ENCODE measurements around the gene RPL35A. TPM values are rescaled to one million over a fixed set of nuclear protein-coding genes. Genes with fewer than 3 reads are reported as not detected.

RPL35A gene
- total and polyA plus RNA-seq, 2 donors (not counting 1 experiment from before 2014, with no cell fraction given) = 1,228 to 1,242 TPM

- TF ChIP-seq CTCF (IDR thresholded peaks at IDR 0.05) = no peak
- TF ChIP-seq EZH2 (IDR thresholded peaks at IDR 0.05; ENCODE audit: borderline replicate concordance, insufficient read depth, low read depth, low read length, poor library complexity, severe bottlenecking) = no peak
- H3K27ac ChIP-seq (ENCODE audit: low read length in 2 of 2) = peak overlapping the region; percentile 60 to 70
- no peaks in the 10 kb centered on the region for H3K9me3 ChIP-seq (ENCODE audit: control extremely low read depth in 1 of 3, control insufficient read depth in 2 of 3, insufficient read depth in 1 of 3, low read length in 2 of 3)
- H3K27me3 ChIP-seq (replicated peaks in 1 of 4; ENCODE audit: control extremely low read depth in 1 of 4, control insufficient read depth in 3 of 4, insufficient read depth in 4 of 4, low read length in 3 of 4) = no peaks in the 10 kb centered on the region
- peak overlapping the region; percentile 57 to 91 (median 70) for H3K4me3 ChIP-seq (ENCODE audit: control extremely low read depth in 1 of 5, extremely low read depth in 1 of 5, insufficient read depth in 1 of 5, low read depth in 2 of 5, low read length in 4 of 5)
- 89% methylated on average over 4 of the region's 6 CpGs for WGBS (ENCODE audit: insufficient coverage)
- no peak for DNase-seq
- POLR2A ChIA-PET = no interaction called here
- peak overlapping the region; percentile 81 for H3K4me2 ChIP-seq (replicated peaks; ENCODE audit: low read depth, low read length, poor library complexity, severe bottlenecking)
- no peak for ATAC-seq (ENCODE audit: low read depth)
- peak overlapping the region; percentile 93 for H2AFZ ChIP-seq (ENCODE audit: insufficient read depth, low read depth, low read length, poor library complexity, severe bottlenecking)
- peaks cover 0 to 33% of the 10 kb centered on the region in 2 experiments for H3K36me3 ChIP-seq (replicated peaks in 1 of 2; ENCODE audit: control extremely low read depth in 1 of 2, control insufficient read depth in 1 of 2, extremely low read depth in 1 of 2, insufficient read depth in 2 of 2, low read length in 1 of 2)
- H3K79me2 ChIP-seq (ENCODE audit: control insufficient read depth, insufficient read depth, low read length) = peaks cover 7% of the 10 kb centered on the region
- intact Hi-C loops (cut with micrococcal nuclease) = no loop called here
- Mint-ChIP-seq H3K9me3 (ENCODE audit: insufficient read depth) (no peaks in the 10 kb centered on the region), H3K27ac (peak overlapping the region; percentile 95), H3K27me3 (no peaks in the 10 kb centered on the region), H3K4me1 (peaks cover 34% of the 10 kb centered on the region), H3K4me3 (peak overlapping the region; percentile 87)
- H3K9ac ChIP-seq (ENCODE audit: low read length) = peak overlapping the region; percentile 80
- H4K20me1 ChIP-seq (ENCODE audit: control insufficient read depth, insufficient read depth, low read length, poor library complexity, severe bottlenecking) = peaks cover 17% of the 10 kb centered on the region
- CTCF ChIA-PET = interaction anchor here (1.2 to 1.7 kb wide), 2 partner anchors 16 to 54 kb away, joined by 4 to 6 read pairs; no protein-coding TSS in a partner anchor
- peaks cover 15 to 19% of the 10 kb centered on the region in 2 donors for H3K4me1 ChIP-seq (ENCODE audit: control insufficient read depth in 2 of 2, insufficient read depth in 2 of 2, low read length in 2 of 2)
These were observed 9.5 kb downstream of the RPL35A start for GRCh38 chr3:197959500-197959890.

- H3K27me3 Mint-ChIP-seq = no peaks in the 10 kb centered on the region
- Histone ChIP-seq H4K20me1 (ENCODE audit: control insufficient read depth, insufficient read depth, low read length, poor library complexity, severe bottlenecking) (peaks cover 13% of the 10 kb centered on the region), H3K4me1 (ENCODE audit: control insufficient read depth in 2 of 2, insufficient read depth in 2 of 2, low read length in 2 of 2) (peaks cover 15 to 19% of the 10 kb centered on the region in 2 donors), H3K9ac (ENCODE audit: low read length) (peak within 1 kb of the TSS; percentile 80), H3K9me3 (ENCODE audit: control extremely low read depth in 1 of 3, control insufficient read depth in 2 of 3, insufficient read depth in 1 of 3, low read length in 2 of 3) (no peaks in the 10 kb centered on the region), H3K4me3 (ENCODE audit: control extremely low read depth in 1 of 5, extremely low read depth in 1 of 5, insufficient read depth in 1 of 5, low read depth in 2 of 5, low read length in 4 of 5) (peak within 1 kb of the TSS; percentile 62 to 91 (median 83)), H3K36me3 (replicated peaks in 1 of 2; ENCODE audit: control extremely low read depth in 1 of 2, control insufficient read depth in 1 of 2, extremely low read depth in 1 of 2, insufficient read depth in 2 of 2, low read length in 1 of 2) (peaks cover 0 to 27% of the 10 kb centered on the region in 2 experiments), H3K27me3 (replicated peaks in 1 of 4; ENCODE audit: control extremely low read depth in 1 of 4, control insufficient read depth in 3 of 4, insufficient read depth in 4 of 4, low read length in 3 of 4) (no peaks in the 10 kb centered on the region), H3K4me2 (replicated peaks; ENCODE audit: low read depth, low read length, poor library complexity, severe bottlenecking) (peak within 1 kb of the TSS; percentile 81), H2AFZ (ENCODE audit: insufficient read depth, low read depth, low read length, poor library complexity, severe bottlenecking) (peak within 1 kb of the TSS; percentile 93), H3K79me2 (ENCODE audit: control insufficient read depth, insufficient read depth, low read length) (peaks cover 7% of the 10 kb centered on the region), H3K27ac (ENCODE audit: low read length in 2 of 2) (peak within 1 kb of the TSS; percentile 60 to 74)
- WGBS (ENCODE audit: insufficient coverage) = under 1% methylated on average over 58 of the region's 62 CpGs
- DNase-seq = peak; percentile 97
- TF ChIP-seq CTCF (IDR thresholded peaks at IDR 0.05) (no peak), EZH2 (IDR thresholded peaks at IDR 0.05; ENCODE audit: borderline replicate concordance, insufficient read depth, low read depth, low read length, poor library complexity, severe bottlenecking) (no peak)
- CTCF ChIA-PET = interaction anchor here (1.2 to 1.6 kb wide), 2 partner anchors 55 to 120 kb away, joined by 4 to 12 read pairs; no protein-coding TSS in a partner anchor
- peaks cover 32% of the 10 kb centered on the region for H3K4me1 Mint-ChIP-seq
- no peaks in the 10 kb centered on the region for H3K9me3 Mint-ChIP-seq (ENCODE audit: insufficient read depth)
- ATAC-seq (ENCODE audit: low read depth) = peak; percentile 97
- peak within 1 kb of the TSS; percentile 87 for H3K4me3 Mint-ChIP-seq
- H3K27ac Mint-ChIP-seq = peak within 1 kb of the TSS; percentile 95
- intact Hi-C loops (cut with micrococcal nuclease) = loop anchor here (1.0 to 2.0 kb wide), 2 partner anchors 10 to 107 kb away; partner anchors contain the start of gene RPL35A
- POLR2A ChIA-PET = interaction anchor here (1.7 kb wide), 1 partner anchor 10 kb away, joined by 5 read pairs; the partner anchor contains the start of gene RPL35A
These were observed 10.1 kb downstream of the RPL35A start, which contains the start of gene LMLN for GRCh38 chr3:197959891-197960693. TSS of gene LMLN (plus strand) at chr3:197960217. CDS start at chr3:197960246, 29 bp downstream.

Data from B cell (primary cell).